Activated CD4-positive, alpha-beta memory T cell treated with anti-CD3 and anti-CD28 coated beads, Interleukin-2, amount 10 ng/mL, durations not matched to agents 7 days and 5 days (primary cell): ENCODE measurements around the gene AOC2. TPM values are rescaled to one million over a fixed set of nuclear protein-coding genes. Genes with fewer than 3 reads are reported as not detected.
"Not testable (repeated sequence)": the region's sequence is repeated elsewhere in the genome, so short reads cannot be mapped to it uniquely, and the experiment has no call there.

ENCODE experiments used
- CTCF ChIA-PET: fragments of 350-600 bp; sonication (Branson Sonifier 250); formaldehyde crosslinking; loops from one replicate; lab custom pipeline; 2021; ENCODE audit warnings: antibody characterized with exemption, inconsistent platforms; lab: Charles Lee
- POLR2A ChIA-PET: fragments of 350-600 bp; sonication (Branson Sonifier 250); formaldehyde crosslinking; loops from one replicate; lab custom pipeline; 2021; ENCODE audit warnings: antibody characterized with exemption; lab: Charles Lee
- DNase-seq: peaks from one replicate; pipeline ENCODE4 v3.0.0-alpha.2; 2020
- H3K27ac Mint-ChIP-seq: one replicate; pipeline ENCODE4 v1.8.0; 2021; ENCODE audit warnings: mild to moderate bottlenecking, mixed read lengths
- H3K27me3 Mint-ChIP-seq: one replicate; pipeline ENCODE4 v1.8.0; 2021; ENCODE audit warnings: mixed read lengths
- H3K36me3 Mint-ChIP-seq: one replicate; pipeline ENCODE4 v1.8.0; 2021; ENCODE audit warnings: low read depth, mixed read lengths
- H3K4me1 Mint-ChIP-seq: one replicate; pipeline ENCODE4 v1.8.0; 2021; ENCODE audit warnings: mixed read lengths
- H3K4me3 Mint-ChIP-seq: one replicate; pipeline ENCODE4 v1.8.0; 2021; ENCODE audit warnings: mild to moderate bottlenecking, mixed read lengths
- H3K9me3 Mint-ChIP-seq: one replicate; pipeline ENCODE4 v1.8.0; 2021; ENCODE audit warnings: mixed read lengths
- total RNA-seq, 2 experiments: library from RNA; stranded (reverse); gene quantifications; one replicate each; pipeline ENCODE4 v1.2.3, GENCODE V29; 2021

The AOC2 gene
- total RNA-seq, 2 experiments from 2014 or later: 1.0 to 1.1 TPM

DNA sequence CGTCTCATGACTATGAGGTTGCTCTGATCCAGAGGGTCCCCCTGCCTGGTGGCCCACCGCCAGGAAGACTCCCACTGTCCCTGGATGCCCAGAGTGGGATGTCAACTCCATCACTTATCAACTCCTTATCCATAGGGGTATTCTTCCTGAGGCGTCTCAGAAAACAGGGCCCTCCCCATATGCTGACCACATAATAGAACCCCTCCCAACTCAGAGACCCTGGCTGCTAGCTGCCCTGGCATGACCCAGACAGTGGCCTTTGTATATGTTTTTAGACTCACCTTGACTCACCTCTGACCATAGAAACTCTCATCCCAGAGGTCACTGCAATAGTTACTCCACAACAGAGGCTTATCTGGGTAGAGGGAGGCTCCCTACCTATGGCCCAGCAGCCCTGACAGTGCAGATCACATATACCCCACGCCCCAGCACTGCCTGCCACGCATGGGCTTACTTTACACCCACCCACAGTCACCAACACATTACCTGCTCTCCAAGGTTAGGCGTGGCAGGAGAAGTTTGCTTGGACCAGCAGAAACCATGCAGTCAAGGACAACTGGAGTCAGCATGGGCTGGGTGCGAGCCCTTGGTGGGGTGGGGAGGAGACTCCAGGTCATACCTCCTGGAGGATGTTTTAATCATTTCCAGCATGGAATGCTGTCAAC is 53.9 kb downstream of the AOC2 start:
- Mint-ChIP-seq H3K4me3 (no peak overlapping the region), H3K4me1 (peaks cover 3% of the 10 kb centered on the region), H3K27me3 (peaks cover 29% of the 10 kb centered on the region), H3K27ac (no peak overlapping the region), H3K36me3 (no peaks in the 10 kb centered on the region), H3K9me3 (no peaks in the 10 kb centered on the region)
- CTCF ChIA-PET: no interaction called here
- DNase-seq: no peak
- POLR2A ChIA-PET: no interaction called here

DNA sequence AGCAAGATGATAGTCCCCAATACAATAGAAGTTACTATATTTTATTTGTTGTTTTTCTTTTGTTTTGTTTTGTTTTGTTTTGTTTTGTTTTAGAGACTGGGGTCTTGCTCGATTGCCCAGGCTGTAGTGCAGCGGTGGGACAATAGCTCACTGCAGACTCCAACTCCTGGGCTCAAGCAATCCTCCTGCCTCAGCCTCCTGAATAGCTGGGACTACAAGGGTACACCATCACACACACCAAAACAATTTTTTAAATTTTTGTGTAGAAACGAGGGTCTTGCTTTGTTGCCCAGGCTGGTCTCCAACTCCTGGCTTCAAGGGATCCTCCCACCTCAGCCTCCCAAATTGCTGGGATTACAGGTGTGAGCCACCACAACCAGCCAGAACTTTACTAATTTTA is 55.6 kb downstream of the AOC2 start:
- H3K9me3 Mint-ChIP-seq, DNase-seq, POLR2A ChIA-PET, H3K27ac Mint-ChIP-seq, H3K4me3 Mint-ChIP-seq, H3K4me1 Mint-ChIP-seq, CTCF ChIA-PET, H3K36me3 Mint-ChIP-seq: not testable (repeated sequence)
- H3K27me3 Mint-ChIP-seq: peaks cover 23% of the 10 kb centered on the region

Other genes starting within 250 kb of the AOC2 start
- 10 to 100 TPM; 73.9 to 75.5 TPM for gene RETREG3, start 235.2 kb upstream of the AOC2 start, total RNA-seq
- gene TUBG1, start 234.9 kb upstream of the AOC2 start, total RNA-seq: 10 to 100 TPM; 53.3 to 56.3 TPM
- 1 to 10 TPM; 7.2 to 7.5 TPM for gene TUBG2, start 185.3 kb upstream of the AOC2 start, total RNA-seq
- 1 to 10 TPM; 1.8 to 3.1 TPM for gene PLEKHH3, start 167.6 kb upstream of the AOC2 start, total RNA-seq
- 1 to 10 TPM in 1 of 2 experiments, under 1 TPM in 1; 0.68 to 1.1 TPM for gene CCR10, start 162.7 kb upstream of the AOC2 start, total RNA-seq
- 1 to 10 TPM; 1.2 TPM for gene CNTNAP1, start 162.0 kb upstream of the AOC2 start, total RNA-seq
- gene EZH1, start 99.5 kb upstream of the AOC2 start, total RNA-seq: 10 to 100 TPM; 51.9 to 55.3 TPM
- not detected for gene RAMP2, start 83.4 kb upstream of the AOC2 start, total RNA-seq
- gene VPS25, start 71.1 kb upstream of the AOC2 start, total RNA-seq: 10 to 100 TPM; 52.8 to 53.0 TPM
- gene WNK4, start 64.0 kb upstream of the AOC2 start, total RNA-seq: under 1 TPM; 0.18 to 0.20 TPM
- 10 to 100 TPM; 35.1 to 37.0 TPM for gene COA3, start 45.9 kb upstream of the AOC2 start, total RNA-seq
- gene CNTD1, start 45.7 kb upstream of the AOC2 start, total RNA-seq: not detected
- gene BECN1, start 20.3 kb upstream of the AOC2 start, total RNA-seq: 10 to 100 TPM; 95.6 to 96.8 TPM
- 100 to 1,000 TPM; 101 to 104 TPM for gene PSME3, start 11.2 kb upstream of the AOC2 start, total RNA-seq
- gene AOC3, start 6.6 kb downstream of the AOC2 start, total RNA-seq: under 1 TPM; 0.50 to 0.53 TPM
- not detected for gene G6PC1, start 56.2 kb downstream of the AOC2 start, total RNA-seq
- 10 to 100 TPM; 27.9 to 28.5 TPM for gene AARSD1, start 119.9 kb downstream of the AOC2 start, total RNA-seq
- under 1 TPM; 0.40 to 0.65 TPM for gene PTGES3L, start 135.5 kb downstream of the AOC2 start, total RNA-seq
- gene RUNDC1, start 136.0 kb downstream of the AOC2 start, total RNA-seq: 10 to 100 TPM; 17.1 to 17.3 TPM
- 100 to 1,000 TPM; 880 to 892 TPM for gene RPL27, start 153.8 kb downstream of the AOC2 start, total RNA-seq
- 100 to 1,000 TPM; 149 to 154 TPM for gene IFI35, start 162.2 kb downstream of the AOC2 start, total RNA-seq
- gene VAT1, start 177.8 kb downstream of the AOC2 start, total RNA-seq: 10 to 100 TPM; 15.0 to 16.6 TPM
- gene RND2, start 180.7 kb downstream of the AOC2 start, total RNA-seq: not detected